HL-60 (cell line): ENCODE results near the gene BLM.

Experiments used
- GABPA ChIP-seq: IDR thresholded peaks from 2 replicates; pipeline ENCODE4 v1.6.1; 2012; ENCODE audit warnings: low read depth
- POLR2AphosphoS5 ChIP-seq: IDR thresholded peaks from 2 replicates; pipeline ENCODE4 v1.6.1; 2012; ENCODE audit warnings: low read depth
- TF ChIP-seq, protein P1 (sequence below): IDR thresholded peaks from one replicate; pipeline ENCODE4 v1.5.1; 2011; ENCODE audit warnings: low read length, control low read depth, inconsistent platforms; ENCODE audit not compliant: insufficient read depth

DNA sequence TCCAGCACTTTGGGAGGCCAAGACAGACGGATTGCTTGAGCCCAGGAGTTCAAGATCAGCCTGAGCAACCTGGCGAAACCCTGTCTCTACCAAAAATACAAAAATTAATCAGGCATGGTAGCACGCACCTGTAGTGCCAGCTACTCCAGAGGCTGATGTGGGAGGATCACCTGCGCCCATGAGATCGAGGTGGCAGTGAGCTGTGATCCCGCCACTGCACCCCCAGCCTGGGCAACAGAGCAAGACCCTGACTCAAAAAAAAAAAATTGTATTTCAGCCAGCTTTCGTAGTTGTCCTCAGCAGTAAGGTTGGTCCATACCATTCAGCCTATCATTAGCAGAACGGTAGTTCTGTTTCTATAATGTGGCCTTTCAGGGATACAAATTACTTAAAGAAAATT is 84.7 kb downstream of the BLM start:
- TF ChIP-seq, protein P1, sequence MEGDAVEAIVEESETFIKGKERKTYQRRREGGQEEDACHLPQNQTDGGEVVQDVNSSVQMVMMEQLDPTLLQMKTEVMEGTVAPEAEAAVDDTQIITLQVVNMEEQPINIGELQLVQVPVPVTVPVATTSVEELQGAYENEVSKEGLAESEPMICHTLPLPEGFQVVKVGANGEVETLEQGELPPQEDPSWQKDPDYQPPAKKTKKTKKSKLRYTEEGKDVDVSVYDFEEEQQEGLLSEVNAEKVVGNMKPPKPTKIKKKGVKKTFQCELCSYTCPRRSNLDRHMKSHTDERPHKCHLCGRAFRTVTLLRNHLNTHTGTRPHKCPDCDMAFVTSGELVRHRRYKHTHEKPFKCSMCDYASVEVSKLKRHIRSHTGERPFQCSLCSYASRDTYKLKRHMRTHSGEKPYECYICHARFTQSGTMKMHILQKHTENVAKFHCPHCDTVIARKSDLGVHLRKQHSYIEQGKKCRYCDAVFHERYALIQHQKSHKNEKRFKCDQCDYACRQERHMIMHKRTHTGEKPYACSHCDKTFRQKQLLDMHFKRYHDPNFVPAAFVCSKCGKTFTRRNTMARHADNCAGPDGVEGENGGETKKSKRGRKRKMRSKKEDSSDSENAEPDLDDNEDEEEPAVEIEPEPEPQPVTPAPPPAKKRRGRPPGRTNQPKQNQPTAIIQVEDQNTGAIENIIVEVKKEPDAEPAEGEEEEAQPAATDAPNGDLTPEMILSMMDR, result no peak
- TF ChIP-seq GABPA (no peak), POLR2AphosphoS5 (no peak)
